Fibroblast of villous mesenchyme (primary cell): ENCODE results near the gene ARID1B. TPM values are rescaled to one million over a fixed set of nuclear protein-coding genes. Genes with fewer than 3 reads are reported as not detected.

ENCODE experiments used
- DNase-seq: peaks from one replicate; pipeline ENCODE4 v3.0.0-alpha.2; 2010; ENCODE audit warnings: low read depth
- H3K4me3 ChIP-seq: 2 replicates; pipeline ENCODE4 v1.5.1; 2011; ENCODE audit warnings: low read depth, mild to moderate bottlenecking, low read length
- CTCF ChIP-seq: IDR thresholded peaks from 2 replicates; pipeline ENCODE4 v1.5.1; 2012; ENCODE audit warnings: low read depth, mild to moderate bottlenecking, low read length; ENCODE audit not compliant: insufficient read depth
- total RNA-seq: library from RNA; depleted of rRNA; stranded (reverse); fragments of >200 nt; gene quantifications from 2 replicates; pipeline ENCODE4 v1.2.3, GENCODE V29; 2012

Gene ARID1B
- total RNA-seq, 1 donor, result 41.0 TPM

DNA sequence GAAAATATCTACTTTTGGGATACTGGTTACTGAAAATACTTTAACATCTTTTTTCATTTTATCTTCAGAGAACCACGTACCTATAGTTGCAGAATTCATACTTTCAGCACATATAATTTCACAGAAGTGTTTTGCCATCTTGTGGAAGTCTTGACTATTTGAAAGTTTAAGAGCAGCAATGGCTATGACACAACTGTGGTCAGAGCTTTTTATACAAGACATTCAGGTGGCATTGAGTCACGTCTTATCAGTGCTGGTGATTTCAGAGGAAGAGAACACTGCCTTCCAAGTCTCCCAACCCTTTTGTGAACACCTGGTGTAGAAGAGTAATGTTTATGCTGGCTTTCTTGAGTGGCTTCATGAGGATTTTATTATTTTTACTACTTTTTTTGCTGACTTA lies 171.6 kb downstream of the ARID1B start:
- peak; percentile 89 for DNase-seq
- TF ChIP-seq CTCF, result no peak
- H3K4me3 ChIP-seq, result no peak overlapping the region

DNA sequence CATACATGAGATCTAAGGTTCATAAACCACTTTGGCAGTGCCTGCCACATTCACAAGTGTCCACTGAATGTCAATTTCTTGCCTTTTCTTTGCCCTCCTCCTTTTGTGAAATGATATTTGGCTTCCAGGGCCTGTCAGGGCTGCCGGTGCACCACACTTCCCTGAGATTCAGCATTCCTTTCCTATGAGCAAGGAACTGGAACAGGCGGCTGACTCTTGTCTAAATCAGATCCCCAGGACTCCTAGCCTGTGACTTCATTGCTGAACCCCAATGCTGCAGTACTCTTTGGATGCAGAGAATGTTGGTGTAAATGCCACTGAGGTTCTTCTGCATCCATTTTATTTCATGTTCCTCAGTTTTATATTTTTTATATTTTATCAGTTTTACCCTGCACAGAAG lies 172.2 kb downstream of the ARID1B start:
- peak; percentile 67 for DNase-seq
- TF ChIP-seq CTCF, result no peak
- no peak overlapping the region for H3K4me3 ChIP-seq

GRCh38 chr6:156950084-156950483 lies 172.9 kb downstream of the ARID1B start:
- no peak for TF ChIP-seq CTCF
- no peak for DNase-seq

DNA sequence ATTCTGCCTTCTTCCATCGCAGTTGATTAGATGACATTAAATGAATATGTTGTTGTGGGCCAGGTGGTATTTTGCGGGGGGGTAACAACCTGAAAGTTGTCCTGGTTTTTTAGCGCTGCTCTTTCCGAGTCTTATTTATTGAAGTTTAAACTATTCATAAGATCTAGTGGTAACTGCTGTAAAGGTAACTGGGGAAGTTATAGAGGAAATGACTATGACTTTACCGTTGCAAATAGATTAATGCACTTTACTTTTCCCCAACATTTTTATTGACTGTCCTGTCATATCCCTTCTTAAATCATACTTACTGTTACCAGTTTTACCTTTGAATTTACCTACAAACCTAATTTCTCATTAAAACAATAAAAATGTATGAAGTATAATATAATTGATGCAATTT lies 173.4 kb downstream of the ARID1B start:
- no peak overlapping the region for H3K4me3 ChIP-seq
- TF ChIP-seq CTCF, result no peak
- DNase-seq, result no peak

More at GRCh38 chr6:156950084-156950483, 172.9 kb downstream of the ARID1B start:
- no peak overlapping the region for H3K4me3 ChIP-seq

GRCh38 chr6:156952401-156952800 lies 175.2 kb downstream of the ARID1B start:
- no peak for DNase-seq
- no peak overlapping the region for H3K4me3 ChIP-seq
- TF ChIP-seq CTCF, result no peak

- DNase-seq, result no peak
- TF ChIP-seq CTCF, result no peak
- peak overlapping the region; percentile 32 for H3K4me3 ChIP-seq
Observed at GRCh38 chr6:156953127-156953478, 175.9 kb downstream of the ARID1B start.

GRCh38 chr6:156953479-156954146 lies 176.4 kb downstream of the ARID1B start:
- peak; percentile 53 for TF ChIP-seq CTCF
- peak; percentile 97 for DNase-seq
- H3K4me3 ChIP-seq, result peak overlapping the region; percentile 32
